A549 (cell line): ENCODE results near the gene FKBP1A. TPM values are rescaled to one million over a fixed set of nuclear protein-coding genes. Genes with fewer than 3 reads are reported as not detected.

Experiments used
- ATAC-seq, 2 experiments: fragments of 200-7000 bp in 1 of 2; fragments of >200 bp in 1 of 2; cut with Nextera tagmentation in 1 of 2; cut with Tn5 transposase in 1 of 2; 3 replicates each; pipeline versions ENCODE4 v1.8.0 to v1.9.1; 2018 to 2020; ENCODE audit warnings: mild to moderate bottlenecking in 1 of 2, moderate library complexity in 1 of 2
- CTCF ChIA-PET: fragments of 300-600 bp; sonication (Branson Sonifier 250); formaldehyde crosslinking; extraction: SDS; loops from one replicate; lab custom pipeline; 2021; ENCODE audit warnings: antibody characterized with exemption, inconsistent platforms; lab: Yijun Ruan, JAX
- POLR2A ChIA-PET: fragments of 350-600 bp; formaldehyde crosslinking; extraction: SDS; loops from one replicate; lab custom pipeline; 2021; ENCODE audit warnings: antibody characterized with exemption, inconsistent platforms; lab: Yijun Ruan, JAX
- DNase-seq, 2 experiments: peaks; one replicate each; pipeline versions ENCODE4 v3.0.0 to v3.0.0-alpha.2; 2011 to 2016; ENCODE audit warnings: low read depth in 1 of 2, low spot score in 1 of 2
- FAIRE-seq: peaks from 2 replicates; lab custom pipeline; 2011; peaks lifted over from hg19 to GRCh38; lab: Jason Lieb, UNC
- H3K27ac ChIP-seq, 2 experiments: fragments of >200 bp; sonication (Bioruptor Twin); formaldehyde crosslinking; 3 replicates each; pipeline ENCODE4 v1.5.1; 2016 to 2017
- H3K4me1 ChIP-seq: fragments of >200 bp; sonication (Bioruptor Twin); formaldehyde crosslinking; 3 replicates; pipeline ENCODE4 v1.6.1; 2016
- H3K4me2 ChIP-seq: fragments of >200 bp; sonication (Bioruptor Twin); formaldehyde crosslinking; 3 replicates; pipeline ENCODE4 v1.6.1; 2016
- H3K4me3 ChIP-seq: fragments of >200 bp; sonication (Bioruptor Twin); formaldehyde crosslinking; 3 replicates; pipeline ENCODE4 v1.5.1; 2016
- H3K9me3 ChIP-seq: fragments of >200 bp; sonication (Bioruptor Twin); formaldehyde crosslinking; 3 replicates; pipeline ENCODE4 v1.6.1; 2016
- BCL3 ChIP-seq: fragments of >200 bp; sonication (Bioruptor Twin); formaldehyde crosslinking; IDR thresholded peaks from 3 replicates; pipeline ENCODE4 v1.6.1; 2016
- BHLHE40 ChIP-seq: IDR thresholded peaks from 2 replicates; pipeline ENCODE4 v1.6.1; 2012; ENCODE audit warnings: low read depth, low read length, inconsistent platforms
- CBX8 ChIP-seq: fragments of 200-600 bp; sonication (generic); IDR thresholded peaks from 2 replicates; pipeline ENCODE4 v1.6.1; 2016
- CHD2 ChIP-seq: fragments of 150-350 bp; IDR thresholded peaks from 2 replicates; pipeline ENCODE4 v1.6.1; 2014; ENCODE audit warnings: low read length; ENCODE audit not compliant: partially characterized antibody
- EHF ChIP-seq: fragments of 250-450 bp; sonication (Bioruptor Pico); IDR thresholded peaks from 2 replicates; pipeline ENCODE4 v1.5.0; 2020; ENCODE audit warnings: mild to moderate bottlenecking
- EHMT2 ChIP-seq: fragments of 200-600 bp; sonication (generic); IDR thresholded peaks from 2 replicates; pipeline ENCODE4 v1.6.1; 2016; ENCODE audit warnings: antibody characterized with exemption, low read depth, mild to moderate bottlenecking, moderate library complexity
- ELK1 ChIP-seq: fragments of 150-350 bp; IDR thresholded peaks from 2 replicates; pipeline ENCODE4 v1.6.1; 2014; ENCODE audit warnings: low read depth, mild to moderate bottlenecking, low read length
- EP300 ChIP-seq, 2 experiments: fragments of >200 bp; sonication (Bioruptor Twin); formaldehyde crosslinking; IDR thresholded peaks; 2 replicates in 1 of 2; 3 replicates in 1 of 2; pipeline ENCODE4 v1.6.1; 2016 to 2017
- FOSL2 ChIP-seq, 2 experiments: fragments of 450-650 bp in 1 of 2; fragments of >200 bp in 1 of 2; sonication (Bioruptor Twin) in 1 of 2; formaldehyde crosslinking; IDR thresholded peaks; 2 replicates each; pipeline versions ENCODE4 v1.5.0 to v1.6.1; 2016 to 2020; ENCODE audit warnings: mild to moderate bottlenecking in 1 of 2, moderate library complexity in 1 of 2
- FOXS1 ChIP-seq: fragments of 250-450 bp; sonication (Bioruptor Pico); IDR thresholded peaks from 2 replicates; pipeline ENCODE4 v1.5.0; 2020; ENCODE audit warnings: mild to moderate bottlenecking, moderate library complexity
- HES2 ChIP-seq: fragments of >200 bp; sonication (Bioruptor Twin); formaldehyde crosslinking; IDR thresholded peaks from 2 replicates; pipeline ENCODE4 v1.6.1; 2016
- HOXB5 ChIP-seq: fragments of 250-450 bp; sonication (Bioruptor Pico); IDR thresholded peaks from 2 replicates; pipeline ENCODE4 v1.5.0; 2020; ENCODE audit warnings: mild to moderate bottlenecking, moderate library complexity
- JUNB ChIP-seq: fragments of >200 bp; sonication (Bioruptor Twin); formaldehyde crosslinking; IDR thresholded peaks from 2 replicates; pipeline ENCODE4 v1.6.1; 2016
- KDM1A ChIP-seq: fragments of 200-600 bp; sonication (generic); IDR thresholded peaks from 2 replicates; pipeline ENCODE4 v1.6.1; 2016; ENCODE audit warnings: low read depth, mild to moderate bottlenecking
- MAFK ChIP-seq: fragments of 450-650 bp; IDR thresholded peaks from 2 replicates; pipeline ENCODE4 v1.6.1; 2014; ENCODE audit not compliant: partially characterized antibody
- MAX ChIP-seq: IDR thresholded peaks from 2 replicates; pipeline ENCODE4 v1.6.1; 2012
- MAZ ChIP-seq: fragments of 150-350 bp; IDR thresholded peaks from 2 replicates; pipeline ENCODE4 v1.6.1; 2014; ENCODE audit warnings: antibody characterized with exemption, low read depth, low read length, borderline replicate concordance
- MYC ChIP-seq: IDR thresholded peaks from 2 replicates; pipeline ENCODE4 v1.6.1; 2012; ENCODE audit warnings: mild to moderate bottlenecking, inconsistent platforms, low read length, improper control_type of control experiment, borderline replicate concordance
- NFE2L2 ChIP-seq: fragments of 150-350 bp; conservative IDR thresholded peaks from 2 replicates; pipeline ENCODE4 v1.6.1; 2014; ENCODE audit warnings: low read length
- POLR2AphosphoS2 ChIP-seq: conservative IDR thresholded peaks from 2 replicates; pipeline ENCODE4 v1.6.1; 2012; ENCODE audit warnings: low read length, improper control_type of control experiment, inconsistent platforms
- RARB ChIP-seq: fragments of 250-450 bp; sonication (Bioruptor Pico); IDR thresholded peaks from 2 replicates; pipeline ENCODE4 v1.8.0; 2021; ENCODE audit warnings: mild to moderate bottlenecking, moderate library complexity
- RCOR1 ChIP-seq: fragments of 150-350 bp; IDR thresholded peaks from 2 replicates; pipeline ENCODE4 v1.6.1; 2014; ENCODE audit warnings: antibody characterized with exemption, low read length, low read depth
- RNF2 ChIP-seq: fragments of 200-600 bp; sonication (generic); IDR thresholded peaks from 2 replicates; pipeline ENCODE4 v1.6.1; 2016; ENCODE audit warnings: low read depth, mild to moderate bottlenecking, antibody characterized with exemption, moderate library complexity, borderline replicate concordance
- SREBF2 ChIP-seq: fragments of 450-650 bp; IDR thresholded peaks from 2 replicates; pipeline ENCODE4 v1.6.1; 2014; ENCODE audit warnings: mild to moderate bottlenecking, moderate library complexity
- TFCP2L1 ChIP-seq: fragments of 250-450 bp; sonication (Bioruptor Pico); IDR thresholded peaks from 2 replicates; pipeline ENCODE4 v1.5.0; 2021; ENCODE audit warnings: mild to moderate bottlenecking
- USF2 ChIP-seq: fragments of 450-650 bp; IDR thresholded peaks from 2 replicates; pipeline ENCODE4 v1.6.1; 2014; ENCODE audit warnings: antibody characterized with exemption
- ZC3H11A ChIP-seq: fragments of 450-650 bp; IDR thresholded peaks from 2 replicates; pipeline ENCODE4 v1.6.1; 2014; ENCODE audit warnings: antibody characterized with exemption, mild to moderate bottlenecking
- ZFP36 ChIP-seq: fragments of 450-650 bp; IDR thresholded peaks from 2 replicates; pipeline ENCODE4 v1.6.1; 2014; ENCODE audit warnings: borderline replicate concordance; ENCODE audit not compliant: partially characterized antibody
- WGBS: methylation state at CpG from one replicate; pipeline ENCODE4 v1.1.6; 2017; ENCODE audit errors: missing lambda C conversion rate; 5-methylcytosine and 5-hydroxymethylcytosine counted together
- polyA plus RNA-seq, 4 experiments: library from polyadenylated mRNA; depleted of rRNA in 3 of 4; stranded (reverse); fragments of >200 nt; fragmentation: RNase III in 1 of 4; extraction: RNeasy Plus Mini Kit Qiagen cat#74134 plus additional on column Dnase treatment in 1 of 4; gene quantifications; 2 replicates in 3 of 4; 3 replicates in 1 of 4; pipeline ENCODE4 v1.2.3, GENCODE V29; 2011 to 2017

Gene FKBP1A
- polyA plus RNA-seq, 2 of the 4 experiments (the other 2 are of a cell fraction): 385 to 535 TPM

GRCh38 chr20:1403624-1404023 is 10.8 kb upstream of the FKBP1A start:
- H3K4me3 ChIP-seq: no peak overlapping the region
- H3K4me2 ChIP-seq: no peak overlapping the region
- peaks cover 12% of the 10 kb centered on the region; the same call in 1 of the 3 replicates for H3K9me3 ChIP-seq
- FAIRE-seq (no peak), ATAC-seq (no peak), DNase-seq (no peak)
- ChIA-PET CTCF (interaction anchor here (3.0 kb wide), 1 partner anchor 100 kb away, joined by 9 read pairs; no protein-coding TSS in a partner anchor), POLR2A (no interaction called here)
- 12% methylated on average over 1 of the region's 1 CpG for WGBS
- no peak overlapping the region for H3K27ac ChIP-seq
- H3K4me1 ChIP-seq: 0 out of 3 replicates have a peak, but pooled peaks cover 2% of the 10 kb centered on the region
- TF ChIP-seq RCOR1 (no peak), MYC (no peak), ZC3H11A (no peak), ZFP36 (no peak), RARB (CRISPR knock-in tag) (no peak), SREBF2 (no peak), HOXB5 (no peak), FOXS1 (CRISPR knock-in tag) (no peak), CBX8 (no peak), TFCP2L1 (CRISPR knock-in tag) (no peak), USF2 (no peak), POLR2AphosphoS2 (no peak), ELK1 (no peak), JUNB (no peak), RNF2 (no peak), EHMT2 (no peak)

- DNase-seq (no peak), ATAC-seq (no peak), FAIRE-seq (no peak)
- ChIA-PET CTCF (interaction anchor here (0.6 to 3.0 kb wide), 4 partner anchors 33 to 264 kb away, joined by 3 to 9 read pairs (median 4); no protein-coding TSS in a partner anchor), POLR2A (no interaction called here)
- WGBS: 59% methylated on average over 7 of the region's 7 CpGs
- Histone ChIP-seq H3K9me3 (peaks cover 12% of the 10 kb centered on the region; the same call in 1 of the 3 replicates), H3K4me2 (no peak overlapping the region), H3K4me3 (no peak overlapping the region), H3K27ac (no peak overlapping the region), H3K4me1 (0 out of 3 replicates have a peak, but pooled peaks cover 2% of the 10 kb centered on the region)
- TF ChIP-seq MAFK (no peak), KDM1A (no peak), RCOR1 (no peak), NFE2L2 (no peak), EHF (CRISPR knock-in tag) (no peak), BCL3 (no peak), MAZ (no peak), BHLHE40 (no peak), HES2 (no peak), CHD2 (no peak), FOSL2 (IDR thresholded peaks at IDR 0.05) (no peak), FOSL2 (CRISPR knock-in tag; IDR thresholded peaks at IDR 0.05) (no peak), EP300 (IDR thresholded peaks at IDR 0.05) (no peak), MAX (no peak)
Observed at GRCh38 chr20:1402149-1402548, 9.3 kb upstream of the FKBP1A start.
